GM19438 (cell line): Measurements from ENCODE around the gene EEF1AKMT3.
A peak's percentile ranks its signal among the peaks of the same experiment; 100 is the strongest.

Experiments
- ATAC-seq: cut with Tn5 transposase; IDR thresholded peaks from one replicate; pipeline ENCODE4 v1.9.1; 2021; ENCODE audit warnings: low read depth; ENCODE audit not compliant: unreplicated experiment

Gene EEF1AKMT3

GRCh38 chr12:57772429-57773322 is at the start of gene EEF1AKMT3:
Gene EEF1AKMT3, plus strand, starts transcription at chr12:57772614. Its CDS starts 111 bp downstream, at chr12:57772725.
- ATAC-seq: peak; percentile 33

DNA sequence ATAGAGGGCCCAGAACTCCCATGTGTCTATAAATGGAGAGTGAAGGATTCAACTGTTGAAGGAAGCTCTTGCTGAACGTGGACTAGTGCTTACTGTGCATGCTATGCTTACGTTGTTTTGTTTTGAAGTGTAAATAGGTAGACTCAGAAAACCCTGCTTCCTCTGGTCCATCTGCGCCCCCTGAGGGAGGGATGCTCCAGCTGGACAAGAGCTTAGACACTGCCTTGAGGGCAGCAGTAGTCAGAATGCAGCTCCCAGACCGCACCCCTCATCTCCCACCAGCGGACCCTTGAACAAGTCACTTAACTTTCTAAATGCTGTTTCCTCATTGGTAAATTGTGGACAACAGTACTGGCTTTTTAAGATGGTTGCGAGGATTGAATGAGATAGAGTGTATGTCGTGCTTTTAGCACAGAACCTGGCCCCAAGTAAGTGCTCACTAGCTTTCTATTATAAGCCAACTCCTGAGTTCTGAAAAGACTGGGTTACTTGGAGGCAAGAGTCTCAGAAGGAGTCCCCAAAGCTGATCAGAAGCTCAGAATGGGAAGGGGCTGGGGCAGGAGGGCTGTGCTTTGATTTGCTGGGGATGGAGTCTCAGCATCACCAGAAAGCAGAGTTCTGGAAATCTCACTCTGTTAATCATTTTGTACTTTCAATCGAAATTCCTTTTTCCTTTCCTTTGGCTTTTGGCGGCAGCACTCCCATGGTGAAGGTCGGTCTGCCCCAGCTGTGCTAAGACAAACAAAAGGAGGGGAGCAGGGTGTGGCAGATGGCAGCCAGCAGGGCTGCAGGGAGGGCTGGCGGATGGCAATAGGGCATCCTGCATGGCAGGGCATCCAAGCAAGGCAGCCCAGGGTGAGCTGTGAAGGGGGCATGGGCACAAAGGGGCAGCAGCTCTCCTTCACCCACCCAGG is 49.4 kb upstream of the EEF1AKMT3 start:
- ATAC-seq: no peak

GRCh38 chr12:57723630-57723962 is 48.8 kb upstream of the EEF1AKMT3 start:
- ATAC-seq: no peak

DNA sequence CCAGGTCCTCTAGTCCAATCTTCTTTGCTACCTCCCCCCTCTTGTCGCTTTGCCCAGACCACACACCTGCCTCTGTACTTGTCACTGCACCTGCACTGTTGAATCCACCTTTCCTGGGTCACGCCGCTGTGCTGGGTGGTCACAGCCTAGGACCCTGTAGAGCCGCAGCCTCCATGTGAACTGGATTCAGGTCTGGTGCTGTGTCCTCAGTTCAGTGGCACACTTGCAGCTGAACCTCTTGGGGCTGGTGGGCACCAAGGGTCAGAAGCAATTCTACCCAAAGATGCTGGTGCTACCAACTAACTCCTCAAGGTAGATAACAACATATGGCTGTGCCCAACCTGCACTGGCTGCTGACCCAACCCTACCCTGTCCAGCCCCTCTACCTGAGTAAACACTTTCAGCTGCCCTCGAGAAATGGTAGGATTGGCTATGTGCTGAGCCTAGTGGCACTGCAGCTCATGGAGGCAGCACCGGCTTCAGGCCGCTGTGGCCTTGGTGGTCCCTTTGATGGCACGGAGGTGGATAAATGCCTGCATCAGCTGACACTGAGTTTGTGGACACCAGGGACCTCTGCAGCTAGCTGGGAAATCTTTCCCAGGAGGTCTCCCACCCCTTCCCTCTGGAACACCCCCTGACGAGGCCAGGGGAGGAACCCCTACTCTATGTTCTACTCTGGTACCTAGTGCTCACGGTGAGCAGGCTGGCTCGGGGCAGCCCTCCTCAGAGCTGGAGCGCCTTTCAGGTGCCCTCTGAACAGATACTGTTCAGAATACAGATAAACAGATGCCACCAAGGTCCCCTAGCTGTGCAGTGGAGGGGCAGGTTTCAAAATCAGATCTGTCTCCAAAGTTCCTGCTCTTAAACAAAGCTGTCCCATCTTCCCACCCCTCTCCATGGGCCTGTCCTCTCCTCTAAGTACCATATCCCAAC is 48.1 kb upstream of the EEF1AKMT3 start:
- ATAC-seq: no peak

GRCh38 chr12:57724936-57725740 is 47.3 kb upstream of the EEF1AKMT3 start:
- ATAC-seq: no peak

DNA sequence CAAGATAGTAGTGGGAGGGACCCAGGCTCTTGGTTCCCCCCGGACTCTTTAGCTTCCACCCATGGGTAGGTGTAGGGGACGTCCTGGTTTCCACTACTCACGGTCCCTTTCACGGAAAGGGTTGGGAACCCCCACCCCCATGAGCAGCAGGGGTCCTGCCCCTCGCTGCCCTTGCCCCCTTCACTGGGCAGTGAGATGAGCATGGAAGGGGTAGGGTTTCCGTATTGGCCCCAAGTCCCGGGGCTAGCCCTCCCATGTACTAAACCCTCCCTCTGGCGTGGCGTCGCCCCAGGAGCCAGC is 46.6 kb upstream of the EEF1AKMT3 start:
- no peak for ATAC-seq

- ATAC-seq: no peak
These were observed 46.1 kb upstream of the EEF1AKMT3 start for GRCh38 chr12:57726151-57726883.

GRCh38 chr12:57726884-57727757 is 45.3 kb upstream of the EEF1AKMT3 start:
- ATAC-seq: no peak

DNA sequence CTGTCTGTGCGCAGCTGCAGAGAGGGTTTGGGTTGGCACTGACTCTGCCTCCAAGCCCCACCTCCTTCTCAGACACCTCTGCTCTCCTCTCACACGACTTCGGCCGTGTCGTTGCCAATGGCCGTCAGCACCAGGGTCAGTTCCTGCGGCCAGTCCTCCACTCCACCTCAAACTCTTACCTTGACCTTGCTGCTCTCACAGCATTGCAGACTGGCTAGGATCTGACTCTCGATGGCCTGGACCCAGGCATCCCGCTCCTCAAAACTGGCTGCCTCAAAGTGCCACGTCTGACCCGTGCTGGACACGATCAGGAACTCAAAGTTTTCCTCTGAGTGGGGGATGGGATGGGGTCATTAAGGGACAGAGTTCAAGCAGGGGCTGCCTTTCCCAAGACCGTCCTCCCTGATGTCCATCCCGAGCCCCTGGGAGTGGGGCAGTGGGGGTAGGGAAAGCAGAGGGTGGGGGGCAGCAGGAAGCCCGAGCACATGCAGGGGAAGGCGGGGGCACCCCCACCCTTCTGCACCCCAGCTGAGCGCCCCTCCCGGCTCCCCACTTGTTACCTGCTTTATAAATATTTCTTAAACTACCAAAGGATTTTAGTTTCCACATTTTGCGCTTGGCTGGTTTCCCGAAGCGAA is 44.5 kb upstream of the EEF1AKMT3 start:
- no peak for ATAC-seq

DNA sequence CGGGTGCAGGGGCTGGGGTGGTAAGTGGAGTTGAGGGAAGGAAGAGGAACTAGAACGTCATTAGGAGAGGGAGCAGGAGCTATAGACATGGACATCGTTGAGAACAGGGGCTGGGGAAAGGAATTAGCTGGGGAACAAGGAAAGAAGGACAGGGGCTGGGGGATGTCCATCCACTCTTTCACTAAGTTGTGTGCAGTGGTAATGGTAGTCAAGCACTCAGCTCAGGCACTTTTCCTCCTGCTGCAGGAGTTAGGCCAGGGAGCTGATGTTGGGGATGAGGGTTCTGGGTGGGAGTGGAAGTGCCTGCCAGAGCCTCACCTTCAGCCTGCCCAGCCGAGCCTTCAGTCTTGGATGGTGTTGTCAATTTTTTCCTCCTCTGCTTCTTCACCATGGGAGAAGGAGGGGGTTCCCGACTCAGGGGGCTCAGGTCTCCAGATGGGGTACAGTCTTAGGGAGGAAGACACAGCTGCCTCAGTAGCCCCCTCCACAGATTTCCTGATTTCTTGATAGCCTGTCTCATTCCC is 43.0 kb upstream of the EEF1AKMT3 start:
- ATAC-seq: no peak

GRCh38 chr12:57730336-57731067 is 41.9 kb upstream of the EEF1AKMT3 start:
- ATAC-seq: no peak

GRCh38 chr12:57731411-57732080 is 40.9 kb upstream of the EEF1AKMT3 start:
- no peak for ATAC-seq

GRCh38 chr12:57732270-57732669 is 40.1 kb upstream of the EEF1AKMT3 start:
- ATAC-seq: no peak

DNA sequence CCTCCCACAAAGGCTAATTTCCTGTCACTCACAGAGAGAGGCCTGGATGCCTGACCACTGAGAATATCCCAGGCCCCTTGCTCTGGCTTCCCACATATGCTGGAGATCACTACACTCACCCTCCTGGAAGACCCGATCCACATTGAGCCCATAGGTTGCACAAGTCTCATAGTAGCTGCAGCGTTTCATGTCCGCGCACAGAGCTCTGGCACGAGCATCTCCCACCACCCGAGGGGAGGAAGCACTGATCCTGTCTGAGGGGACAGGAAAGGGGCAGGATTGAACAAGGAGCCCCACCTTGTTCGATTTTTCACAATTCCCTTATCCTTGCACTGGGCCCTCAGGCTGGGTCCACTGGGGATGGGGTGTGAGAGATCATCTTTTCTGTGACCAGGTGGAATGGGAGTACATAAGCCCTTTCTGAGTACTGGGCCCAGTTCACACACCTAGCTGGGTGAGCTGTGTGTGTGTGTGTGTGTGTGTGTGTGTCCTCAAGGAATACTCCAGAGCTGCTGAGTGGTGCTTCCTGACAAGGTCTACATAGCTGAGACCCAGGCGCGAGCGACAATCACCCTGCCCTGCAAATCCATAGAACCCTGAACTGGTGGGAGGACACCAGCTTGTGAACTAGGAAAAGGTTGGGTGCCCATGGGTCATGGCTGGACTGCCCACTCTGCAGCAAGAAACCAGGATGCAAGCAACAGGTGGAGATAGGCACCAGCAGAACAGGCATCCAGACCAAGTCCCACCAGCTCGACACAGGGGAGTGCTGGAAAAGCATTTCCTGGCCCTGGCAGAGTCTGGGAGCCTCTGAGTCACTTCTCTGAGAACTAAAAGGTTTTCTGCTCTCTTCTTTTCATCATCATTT is 39.5 kb upstream of the EEF1AKMT3 start:
- ATAC-seq: no peak

DNA sequence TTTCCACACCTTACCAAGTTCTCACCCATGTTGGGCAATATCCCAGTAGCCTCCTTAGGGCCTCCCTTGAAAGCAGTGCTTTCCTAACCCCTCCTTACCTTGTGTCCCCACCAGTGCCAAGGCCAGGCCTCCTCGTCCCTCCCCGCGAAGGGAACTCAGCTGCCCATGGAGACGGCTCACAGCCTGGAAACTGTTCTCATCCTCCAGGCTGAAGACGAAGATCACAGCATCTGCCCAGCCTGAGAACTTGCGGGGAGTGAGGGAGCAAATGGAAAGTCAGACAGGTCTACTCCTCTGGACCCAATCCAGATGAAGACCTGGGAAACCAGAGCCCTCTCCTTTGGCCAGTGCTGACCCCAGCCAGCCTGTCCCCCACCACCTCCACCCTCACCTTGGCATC is 38.5 kb upstream of the EEF1AKMT3 start:
- no peak for ATAC-seq
